ENCODE results near the gene ZIC1.

The ZIC1 gene

GRCh38 chr3:147411815-147412241 is 2.7 kb downstream of the ZIC1 start:
- DNase-seq: no peak

DNA sequence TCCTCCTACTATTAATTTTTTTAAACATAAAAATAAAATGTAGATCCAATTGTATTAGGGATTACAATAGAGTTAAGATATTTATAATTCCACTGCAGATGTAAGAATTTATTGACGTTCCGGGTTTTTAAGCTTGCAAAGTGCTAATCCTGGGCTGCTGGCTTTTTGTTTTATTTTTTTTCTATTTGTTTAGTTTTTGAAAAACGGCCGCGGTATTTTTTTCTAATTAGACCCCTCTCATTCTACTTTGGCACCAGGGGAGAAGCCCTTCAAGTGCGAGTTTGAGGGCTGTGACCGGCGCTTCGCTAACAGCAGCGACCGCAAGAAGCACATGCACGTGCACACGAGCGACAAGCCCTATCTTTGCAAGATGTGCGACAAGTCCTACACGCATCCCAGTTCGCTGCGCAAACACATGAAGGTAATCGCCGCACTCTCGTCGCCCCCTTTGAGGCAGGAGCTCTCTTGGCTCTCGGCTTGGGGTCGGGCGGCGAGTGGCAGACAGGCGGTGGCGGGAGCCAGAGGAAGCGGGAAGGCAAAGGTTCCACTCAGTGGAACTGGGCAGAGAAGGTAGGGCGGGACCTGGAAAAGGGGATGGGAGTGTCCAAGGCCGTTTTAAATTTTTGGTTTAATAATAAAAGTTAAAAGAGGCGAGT is 3.2 kb downstream of the ZIC1 start:
- DNase-seq: no peak

- DNase-seq: no peak
Observed at GRCh38 chr3:147412917-147413685, 3.9 kb downstream of the ZIC1 start.

GRCh38 chr3:147413686-147414389 is 4.7 kb downstream of the ZIC1 start:
- no peak for DNase-seq

GRCh38 chr3:147414390-147415138 is 5.4 kb downstream of the ZIC1 start:
- DNase-seq: no peak

GRCh38 chr3:147415286-147415685 is 6.1 kb downstream of the ZIC1 start:
- DNase-seq: no peak

DNA sequence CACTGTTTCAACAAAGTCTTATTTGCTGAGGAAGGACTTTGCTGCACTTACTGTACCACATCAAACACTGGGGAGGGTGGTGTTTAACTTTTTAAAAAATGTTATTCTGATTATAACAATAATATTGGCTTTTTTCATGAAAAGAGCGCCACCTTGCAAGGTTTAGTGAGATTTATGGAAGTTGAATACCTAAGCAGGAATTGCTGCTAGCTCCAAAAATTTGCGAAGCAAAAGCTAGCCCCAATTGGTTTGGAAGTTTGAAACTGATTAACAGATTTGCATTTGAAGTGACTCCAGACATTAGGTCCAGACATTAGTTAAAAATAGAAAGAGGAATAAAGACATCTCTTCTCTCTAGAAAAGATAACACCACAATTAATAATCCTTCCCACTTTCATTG is 6.7 kb downstream of the ZIC1 start:
- no peak for DNase-seq

- DNase-seq: no peak
Observed at GRCh38 chr3:147416931-147417330, 7.8 kb downstream of the ZIC1 start.

DNA sequence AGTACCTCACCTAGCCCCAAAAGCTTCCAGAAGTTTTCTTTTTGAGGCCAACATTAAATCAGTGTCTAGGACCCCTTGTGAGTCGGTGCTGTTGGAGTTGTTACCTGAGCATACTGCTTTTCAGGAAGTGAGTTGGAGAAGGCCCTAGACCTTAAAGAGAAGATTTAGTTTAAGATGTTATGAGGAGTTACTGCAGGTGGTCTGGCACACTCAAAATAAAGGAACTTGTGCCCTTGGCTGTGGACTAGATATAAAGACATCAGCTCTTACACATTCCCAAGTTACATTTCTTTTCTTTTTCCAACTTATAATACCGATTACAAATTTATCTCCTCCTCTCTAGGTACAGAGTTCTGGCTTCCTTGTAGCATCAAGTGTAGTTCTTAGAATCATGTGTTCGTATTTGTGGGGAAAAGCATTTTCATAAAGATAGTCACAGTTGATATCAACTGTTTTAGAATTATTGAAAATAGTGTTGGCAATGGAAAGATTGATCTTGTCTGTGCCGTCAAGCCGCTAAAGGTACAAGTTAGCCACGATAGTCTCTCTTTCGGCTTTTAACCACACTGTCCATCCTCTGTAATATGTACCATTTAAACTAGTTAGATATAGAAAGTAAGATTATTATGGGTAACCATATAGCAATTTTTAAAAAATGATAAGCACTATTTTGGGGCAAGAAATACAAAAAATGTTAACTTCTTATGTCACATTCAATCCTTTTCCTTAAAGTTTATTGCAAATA is 8.6 kb downstream of the ZIC1 start:
- DNase-seq: no peak

DNA sequence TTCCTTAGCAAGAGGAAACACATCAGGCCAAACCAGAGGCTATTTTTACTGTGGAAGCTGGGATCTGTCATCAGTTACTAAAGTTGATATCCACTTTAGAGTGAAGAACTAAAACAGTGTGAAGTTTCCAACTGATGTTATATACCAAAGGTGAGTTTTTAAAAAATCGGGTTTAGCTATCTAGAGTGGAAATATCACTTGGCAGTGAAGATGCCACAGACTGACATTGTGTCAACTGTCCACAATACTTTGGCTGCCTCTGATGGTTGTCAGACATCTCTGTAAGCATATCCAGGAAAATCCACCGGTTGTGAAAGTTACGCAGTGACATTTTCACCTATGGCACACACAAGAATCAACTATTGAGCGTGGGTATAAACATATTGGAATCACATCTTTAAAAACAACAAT is 9.2 kb downstream of the ZIC1 start:
- no peak for DNase-seq

DNA sequence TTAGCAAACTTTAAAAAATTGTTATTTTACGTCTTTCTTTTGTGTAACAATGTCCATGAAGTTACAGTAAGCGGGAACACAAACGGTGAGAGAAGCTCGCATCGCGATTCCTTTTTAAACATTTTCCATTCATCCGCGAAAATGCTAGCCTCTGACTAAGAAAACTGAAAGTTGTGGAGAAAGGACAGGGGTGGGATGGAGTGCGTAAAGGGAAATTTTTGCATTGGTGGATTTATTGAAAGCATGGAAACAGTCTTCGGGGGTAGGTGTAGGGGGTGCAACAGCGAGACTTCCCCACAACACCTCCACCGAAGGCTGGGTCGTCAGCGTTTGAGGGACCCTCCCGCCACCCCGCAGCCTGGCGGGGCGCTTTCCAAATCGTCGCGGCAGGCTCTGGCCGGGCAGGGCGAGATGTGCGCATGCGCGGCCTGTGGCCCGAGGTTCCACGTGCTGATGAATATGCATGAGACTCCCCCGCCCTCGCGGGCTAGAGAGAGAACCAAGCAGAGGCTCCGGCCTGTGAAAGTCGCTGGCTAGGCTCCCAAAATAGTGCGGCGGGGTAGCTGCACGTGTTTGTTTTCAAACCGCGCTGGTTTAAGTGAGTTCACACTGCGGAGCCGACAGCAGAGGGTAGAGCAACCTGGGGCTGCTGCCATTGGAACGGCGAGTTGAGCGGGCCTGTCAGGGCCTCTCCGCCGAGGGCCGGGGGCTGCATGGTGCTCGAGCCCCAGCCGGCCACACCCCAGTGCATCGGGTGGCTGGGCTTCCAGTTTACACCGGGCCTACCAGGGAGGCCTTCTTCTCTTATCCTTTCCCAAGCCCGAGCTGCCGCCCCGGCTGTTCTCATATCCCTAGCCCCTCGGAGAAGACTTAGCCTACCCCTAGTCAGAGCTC is 9.9 kb downstream of the ZIC1 start:
- DNase-seq: no peak

- DNase-seq: no peak
Observed at GRCh38 chr3:147419781-147420224, 10.6 kb downstream of the ZIC1 start.

DNA sequence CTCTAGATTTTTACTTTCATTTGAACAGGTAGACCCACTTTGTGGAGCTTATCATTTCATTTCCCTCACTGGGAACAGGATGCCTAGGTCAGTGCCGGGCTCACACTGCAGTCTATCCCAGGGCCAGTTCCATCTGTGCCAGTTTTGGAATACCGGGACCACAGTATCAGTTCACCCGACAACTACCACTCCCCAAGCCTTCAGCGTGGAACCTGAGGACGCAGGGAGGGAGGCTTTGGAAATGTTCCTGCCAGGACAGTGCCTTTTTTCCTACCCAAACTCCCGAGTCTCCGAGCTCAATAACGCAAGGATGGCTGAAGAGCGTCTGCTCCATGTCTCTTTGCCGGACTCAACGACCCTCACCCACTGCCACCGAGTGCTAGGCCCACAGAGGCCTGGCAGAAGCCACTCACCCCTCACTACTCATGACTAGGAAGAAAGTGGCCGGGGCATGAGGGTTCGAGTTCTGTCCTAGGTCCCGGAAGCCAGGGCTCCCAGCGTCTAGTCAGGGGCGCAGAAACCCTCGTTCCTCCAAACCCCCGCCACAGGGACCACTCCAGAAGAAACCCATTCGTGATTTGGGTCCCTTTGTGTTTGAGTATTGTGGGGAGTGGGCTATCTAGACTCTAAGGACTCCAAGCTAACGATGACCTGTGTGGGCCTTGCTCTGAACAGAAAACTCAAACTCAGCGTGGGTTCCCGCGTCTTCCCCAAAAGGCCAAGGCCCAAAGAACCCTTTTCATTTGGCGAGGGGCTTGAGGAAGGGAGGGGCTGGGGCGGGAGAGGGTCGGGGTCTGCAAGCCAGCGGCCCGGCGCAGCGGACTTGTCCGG is 11.4 kb downstream of the ZIC1 start:
- no peak for DNase-seq

DNA sequence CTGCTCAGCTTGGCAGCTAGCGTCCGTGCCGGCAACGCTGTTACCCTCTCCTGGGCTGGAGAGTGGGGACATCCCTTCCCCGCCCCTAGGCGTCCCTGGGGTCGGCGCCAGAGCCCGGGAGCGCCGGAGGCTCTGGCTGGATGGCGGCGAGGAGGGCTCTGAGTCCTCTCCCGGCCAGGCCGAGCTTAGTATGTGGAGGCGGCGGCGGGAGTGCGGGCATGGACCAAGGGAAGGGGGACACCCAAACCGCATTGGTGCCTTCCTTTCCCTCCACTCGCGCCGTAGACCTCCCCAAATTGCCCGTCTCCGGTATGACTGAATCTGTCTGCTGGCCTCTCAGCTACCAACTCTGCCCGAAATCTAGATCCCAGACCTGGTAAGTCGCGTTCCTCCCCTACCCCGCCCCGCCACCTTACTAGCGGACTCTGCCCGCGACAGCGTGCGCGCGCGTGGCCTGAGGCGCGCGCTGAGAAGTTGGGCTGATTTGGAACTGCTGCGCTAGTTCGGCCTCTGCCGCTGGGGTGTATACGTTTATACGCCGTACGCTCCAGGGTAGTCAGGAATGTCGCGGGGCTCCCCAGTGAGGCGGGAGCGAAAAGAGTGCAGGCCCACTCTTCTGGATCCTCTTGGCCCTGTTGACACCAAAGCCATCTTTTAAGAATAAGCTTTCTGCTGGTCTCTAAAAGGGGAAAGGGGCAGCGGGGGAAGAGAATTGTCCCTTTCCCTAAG is 12.2 kb downstream of the ZIC1 start:
- no peak for DNase-seq

GRCh38 chr3:147422196-147422595 is 13.0 kb downstream of the ZIC1 start:
- no peak for DNase-seq

- no peak for DNase-seq
Observed at GRCh38 chr3:147422601-147423536, 13.7 kb downstream of the ZIC1 start.

DNA sequence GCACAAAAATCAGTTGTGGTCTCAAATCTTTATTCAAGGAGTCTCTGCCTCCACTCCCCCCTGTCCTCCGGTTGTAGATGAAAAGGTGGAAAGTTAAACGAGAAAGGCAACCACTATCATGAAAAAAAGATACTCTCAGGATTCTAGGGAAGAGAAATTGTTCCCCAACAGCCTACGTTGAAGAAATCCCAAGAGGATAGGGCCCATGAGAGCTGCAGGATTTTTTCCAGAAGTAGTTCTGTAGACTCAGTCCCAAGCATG is 14.3 kb downstream of the ZIC1 start:
- DNase-seq: no peak

DNA sequence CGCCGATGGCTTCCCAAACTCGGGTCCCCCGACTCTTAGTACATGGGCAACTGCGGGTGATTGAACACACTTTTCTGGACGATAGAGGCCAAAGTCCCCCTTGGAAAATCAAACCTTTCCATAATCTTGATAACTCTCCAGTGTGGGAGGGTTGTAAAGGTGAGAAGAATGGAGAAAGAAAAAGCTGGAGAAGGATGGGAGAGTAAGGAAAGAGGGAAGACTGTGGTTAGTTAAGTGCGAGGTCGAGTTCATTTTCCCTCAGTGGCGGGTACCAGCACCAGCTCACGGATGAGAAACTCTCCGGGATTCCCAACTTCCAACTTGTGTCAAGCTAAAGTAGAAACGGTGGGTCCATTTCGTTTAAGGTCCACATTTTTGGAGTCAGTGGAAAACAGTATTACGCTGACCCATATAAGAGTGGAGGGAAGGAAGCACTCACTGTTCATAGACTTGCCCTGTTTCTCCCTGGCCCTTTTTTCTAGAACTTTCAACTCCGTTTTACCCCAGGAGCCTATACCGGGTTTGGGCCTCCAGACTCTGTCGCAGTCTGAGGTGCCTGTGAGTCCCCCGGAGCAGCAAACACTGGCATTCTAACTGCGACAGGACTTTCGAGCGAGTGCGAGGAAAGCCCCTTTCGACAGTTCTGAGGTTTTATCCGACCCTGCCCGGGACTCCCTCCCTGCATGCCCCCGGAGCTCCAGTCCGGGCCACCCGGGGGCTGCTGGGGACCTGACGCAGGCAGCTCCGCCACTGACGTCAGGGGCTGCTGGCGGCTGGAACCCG is 14.8 kb downstream of the ZIC1 start:
- DNase-seq: no peak

All from NCI-H2081 treated with DMSO at 0.1 percent for 48 hours (cell line).